HG03575 (cell line): ENCODE measurements around the gene DDX10.

ENCODE experiments used
- ATAC-seq: cut with Tn5 transposase; IDR thresholded peaks from one replicate; pipeline ENCODE4 v1.9.1; 2021; ENCODE audit not compliant: unreplicated experiment, insufficient number of reproducible peaks, low FRiP score; ENCODE audit errors: extremely low read depth

Gene DDX10

GRCh38 chr11:108983636-108984420, 319.0 kb downstream of the DDX10 start:
- no peak for ATAC-seq

DNA sequence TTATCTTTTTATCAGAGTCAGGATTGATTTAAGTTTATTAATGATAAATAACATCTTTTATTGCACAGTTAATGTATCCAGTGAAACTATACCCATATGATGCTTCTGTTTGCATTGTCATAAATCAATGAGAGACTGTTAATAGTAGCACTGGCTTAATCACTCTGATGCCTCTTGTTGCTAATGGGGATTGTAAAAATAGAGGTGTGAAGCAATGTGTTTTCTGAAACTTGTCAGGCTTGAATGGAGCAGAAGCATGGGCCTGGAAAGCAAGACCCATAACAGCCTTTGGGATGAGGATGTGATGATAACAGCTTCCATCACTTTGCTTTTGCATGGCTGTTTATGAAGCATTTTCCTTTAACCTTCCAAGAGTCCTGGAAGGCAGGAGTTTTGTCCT, 319.7 kb downstream of the DDX10 start:
- ATAC-seq = no peak

GRCh38 chr11:108985236-108985944, 320.5 kb downstream of the DDX10 start:
- no peak for ATAC-seq

DNA sequence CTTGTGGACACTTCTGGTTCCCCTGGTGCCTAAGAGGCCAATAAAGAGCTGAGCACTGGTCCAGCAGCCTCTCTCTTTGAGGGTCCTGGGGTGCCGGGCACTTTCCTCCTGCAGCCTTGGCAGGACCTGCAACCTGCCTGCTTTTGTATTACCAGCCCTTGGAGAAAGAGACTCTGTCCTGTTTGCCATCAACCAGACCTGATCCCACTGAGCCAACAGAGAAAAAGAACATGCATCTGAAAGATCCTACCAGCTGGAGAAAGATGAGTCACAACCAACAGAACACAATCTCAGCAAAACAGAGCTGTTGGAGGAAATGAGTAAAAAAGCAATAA, 321.0 kb downstream of the DDX10 start:
- no peak for ATAC-seq
